ENCODE results near the gene APBB2. TPM values are rescaled to one million over a fixed set of nuclear protein-coding genes. Genes with fewer than 3 reads are reported as not detected.

APBB2 gene
- polyA plus RNA-seq, 3 donors = 0.15 to 0.33 TPM; not detected in 1

DNA sequence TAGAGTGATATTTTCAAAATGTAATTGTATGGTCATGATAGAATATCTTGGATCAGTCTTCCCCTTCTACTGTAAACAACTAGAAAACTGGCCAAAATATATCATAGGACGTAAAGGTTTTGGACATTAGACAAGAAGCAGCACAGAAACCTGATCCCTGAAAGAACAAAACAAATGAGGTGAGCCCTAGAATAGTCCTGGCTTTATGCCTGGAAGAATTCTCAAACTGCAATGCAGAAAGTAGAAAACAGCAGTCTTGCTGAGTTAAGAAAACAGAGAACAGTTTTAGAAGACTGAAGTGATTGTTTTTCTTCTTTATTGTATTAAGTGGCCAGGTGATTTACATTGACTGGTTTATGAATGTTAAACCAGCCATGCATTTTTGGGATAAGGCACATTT is 445.1 kb downstream of the APBB2 start:
- H3K27me3 ChIP-seq (ENCODE audit: control insufficient read depth in 2 of 2, insufficient read depth in 2 of 2, low read length in 2 of 2) = no peaks in the 10 kb centered on the region
- H3K4me2 ChIP-seq (replicated peaks; ENCODE audit: extremely low read depth, low read length, poor library complexity, severe bottlenecking) = no peak overlapping the region
- Mint-ChIP-seq H3K9me3 (peaks cover 0 to 1% (median 0%) of the 10 kb centered on the region in 7 donors), H3K4me3 (no peak overlapping the region), H3K4me1 (peaks cover 4% of the 10 kb centered on the region), H3K36me3 (peaks cover 0 to 3% of the 10 kb centered on the region in 2 donors), H3K27ac (no peak overlapping the region), H3K27me3 (ENCODE audit: low read depth in 3 of 3) (no peaks in the 10 kb centered on the region)
- no peaks in the 10 kb centered on the region for H3K36me3 ChIP-seq (replicated peaks in 1 of 2; ENCODE audit: control insufficient read depth in 1 of 2, insufficient read depth in 2 of 2, low read length in 2 of 2)
- no peaks in the 10 kb centered on the region for H3K4me1 ChIP-seq (ENCODE audit: control insufficient read depth in 1 of 2, insufficient read depth in 2 of 2, low read length in 2 of 2)
- H3K9ac ChIP-seq (ENCODE audit: insufficient read depth, low read length, poor library complexity, severe bottlenecking) = no peak overlapping the region
- no peak overlapping the region for H3K27ac ChIP-seq (ENCODE audit: low read depth in 1 of 2, low read length in 2 of 2)
- no peak for DNase-seq
- intact Hi-C loops (cut with micrococcal nuclease) = no loop called here
- WGBS (ENCODE audit: insufficient coverage) = no CpG with 5 or more reads among the region's 1 CpG
- TF ChIP-seq, protein P1, sequence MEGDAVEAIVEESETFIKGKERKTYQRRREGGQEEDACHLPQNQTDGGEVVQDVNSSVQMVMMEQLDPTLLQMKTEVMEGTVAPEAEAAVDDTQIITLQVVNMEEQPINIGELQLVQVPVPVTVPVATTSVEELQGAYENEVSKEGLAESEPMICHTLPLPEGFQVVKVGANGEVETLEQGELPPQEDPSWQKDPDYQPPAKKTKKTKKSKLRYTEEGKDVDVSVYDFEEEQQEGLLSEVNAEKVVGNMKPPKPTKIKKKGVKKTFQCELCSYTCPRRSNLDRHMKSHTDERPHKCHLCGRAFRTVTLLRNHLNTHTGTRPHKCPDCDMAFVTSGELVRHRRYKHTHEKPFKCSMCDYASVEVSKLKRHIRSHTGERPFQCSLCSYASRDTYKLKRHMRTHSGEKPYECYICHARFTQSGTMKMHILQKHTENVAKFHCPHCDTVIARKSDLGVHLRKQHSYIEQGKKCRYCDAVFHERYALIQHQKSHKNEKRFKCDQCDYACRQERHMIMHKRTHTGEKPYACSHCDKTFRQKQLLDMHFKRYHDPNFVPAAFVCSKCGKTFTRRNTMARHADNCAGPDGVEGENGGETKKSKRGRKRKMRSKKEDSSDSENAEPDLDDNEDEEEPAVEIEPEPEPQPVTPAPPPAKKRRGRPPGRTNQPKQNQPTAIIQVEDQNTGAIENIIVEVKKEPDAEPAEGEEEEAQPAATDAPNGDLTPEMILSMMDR (IDR thresholded peaks at IDR 0.05) = no peak
- H2AFZ ChIP-seq (ENCODE audit: insufficient read depth, low read depth, low read length, poor library complexity, severe bottlenecking) = no peak overlapping the region
- no peak overlapping the region for H3K4me3 ChIP-seq (replicated peaks in 1 of 3; ENCODE audit: low read depth in 2 of 3, low read length in 3 of 3)
- H3K9me3 ChIP-seq (replicated peaks in 1 of 2; ENCODE audit: control insufficient read depth in 1 of 2, insufficient read depth in 1 of 2, low read length in 2 of 2) = no peaks in the 10 kb centered on the region
- no peaks in the 10 kb centered on the region for H4K20me1 ChIP-seq (ENCODE audit: insufficient read depth, low read length)
- no peaks in the 10 kb centered on the region for H3K79me2 ChIP-seq (ENCODE audit: insufficient read depth, low read length)

DNA sequence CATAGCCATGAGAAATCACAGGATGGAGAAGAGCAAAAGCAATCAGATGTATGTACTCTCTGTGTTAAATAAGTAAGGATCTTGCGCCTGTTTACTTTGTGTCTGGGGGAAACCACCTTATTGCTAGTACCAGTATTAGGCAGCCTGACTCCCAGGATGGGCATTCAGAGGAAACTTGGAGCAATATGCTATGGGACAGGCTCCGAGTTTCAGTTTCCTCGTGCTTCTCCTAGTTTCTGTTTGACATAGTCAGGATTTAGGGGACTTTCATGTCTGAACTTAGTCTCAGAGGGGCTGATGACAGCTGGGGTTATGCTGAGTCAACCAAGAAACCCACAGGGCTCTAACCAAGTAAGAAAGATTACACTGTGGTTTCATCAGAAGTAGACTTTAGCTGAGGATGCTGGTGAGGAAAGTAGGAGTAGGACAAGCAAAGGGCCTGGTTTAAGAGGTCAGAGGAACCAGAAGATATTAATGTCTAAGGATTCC is 451.1 kb downstream of the APBB2 start:
- Histone ChIP-seq H3K4me1 (ENCODE audit: control insufficient read depth in 1 of 2, insufficient read depth in 2 of 2, low read length in 2 of 2) (no peaks in the 10 kb centered on the region), H4K20me1 (ENCODE audit: insufficient read depth, low read length) (no peaks in the 10 kb centered on the region), H3K9me3 (replicated peaks in 1 of 2; ENCODE audit: control insufficient read depth in 1 of 2, insufficient read depth in 1 of 2, low read length in 2 of 2) (no peaks in the 10 kb centered on the region), H3K27me3 (ENCODE audit: control insufficient read depth in 2 of 2, insufficient read depth in 2 of 2, low read length in 2 of 2) (no peaks in the 10 kb centered on the region), H3K4me3 (replicated peaks in 1 of 3; ENCODE audit: low read depth in 2 of 3, low read length in 3 of 3) (no peak overlapping the region), H3K36me3 (replicated peaks in 1 of 2; ENCODE audit: control insufficient read depth in 1 of 2, insufficient read depth in 2 of 2, low read length in 2 of 2) (no peaks in the 10 kb centered on the region), H3K4me2 (replicated peaks; ENCODE audit: extremely low read depth, low read length, poor library complexity, severe bottlenecking) (peak overlapping the region; percentile 26), H3K9ac (ENCODE audit: insufficient read depth, low read length, poor library complexity, severe bottlenecking) (no peak overlapping the region), H2AFZ (ENCODE audit: insufficient read depth, low read depth, low read length, poor library complexity, severe bottlenecking) (peak overlapping the region; percentile 55), H3K79me2 (ENCODE audit: insufficient read depth, low read length) (no peaks in the 10 kb centered on the region), H3K27ac (ENCODE audit: low read depth in 1 of 2, low read length in 2 of 2) (no peak overlapping the region)
- intact Hi-C loops (cut with micrococcal nuclease) = no loop called here
- peaks cover 0 to 1% (median 0%) of the 10 kb centered on the region in 3 donors for H3K27me3 Mint-ChIP-seq (ENCODE audit: low read depth in 3 of 3)
- H3K27ac Mint-ChIP-seq = peak overlapping the region in 1 of 7 donors; percentile 46
- H3K4me1 Mint-ChIP-seq = peaks cover 8% of the 10 kb centered on the region
- peak in 1 of 3 donors; percentile 61 for DNase-seq
- H3K9me3 Mint-ChIP-seq = peaks cover 0 to 1% (median 0%) of the 10 kb centered on the region in 7 donors
- no peaks in the 10 kb centered on the region for H3K36me3 Mint-ChIP-seq
- H3K4me3 Mint-ChIP-seq = no peak overlapping the region
- TF ChIP-seq, protein P1 (IDR thresholded peaks at IDR 0.05) = no peak
- WGBS (ENCODE audit: insufficient coverage) = 0% methylated on average over 2 of the region's 3 CpGs

Small RNA genes lying within 50 kb of the gene (small RNA-seq; reads per million reads assigned to genes)
- gene RF00019 (ENCODE audit: insufficient read length, low read depth) (not detected), gene RNA5SP160 (ENCODE audit: insufficient read length, low read depth) (not detected), gene RNU6-1195P (ENCODE audit: insufficient read length, low read depth) (not detected), gene RNU6-836P (ENCODE audit: insufficient read length, low read depth) (not detected)

Other genes with a start within 250 kb of the APBB2 start
- gene UCHL1, start 42.4 kb upstream of the APBB2 start, polyA plus RNA-seq = not detected